Fibroblast of the aortic adventitia (primary cell): ENCODE measurements around the gene CHST15. TPM values are rescaled to one million over a fixed set of nuclear protein-coding genes. Genes with fewer than 3 reads are reported as not detected.

Experiments
- DNase-seq: peaks from one replicate; pipeline ENCODE4 v3.0.0-alpha.2; 2010; ENCODE audit warnings: low read depth
- H3K4me3 ChIP-seq: 2 replicates; pipeline ENCODE4 v1.5.1; 2011; ENCODE audit warnings: low read depth, mild to moderate bottlenecking, control low read depth, low read length, moderate library complexity
- CTCF ChIP-seq: IDR thresholded peaks from 2 replicates; pipeline ENCODE4 v1.5.1; 2011; ENCODE audit warnings: mild to moderate bottlenecking, low read length, control low read depth, inconsistent platforms; ENCODE audit not compliant: insufficient read depth
- total RNA-seq: library from RNA; depleted of rRNA; stranded (reverse); fragments of >200 nt; gene quantifications from 2 replicates; pipeline ENCODE4 v1.2.3, GENCODE V29; 2012; ENCODE audit warnings: low replicate concordance

Gene CHST15
- total RNA-seq, 1 donor = 2.0 TPM

- H3K4me3 ChIP-seq = no peak overlapping the region
- DNase-seq = no peak
- TF ChIP-seq CTCF = no peak
These were observed 10.2 kb downstream of the CHST15 start for GRCh38 chr10:124083047-124083739.

GRCh38 chr10:124082555-124082954 lies 10.8 kb downstream of the CHST15 start:
- DNase-seq = no peak
- no peak overlapping the region for H3K4me3 ChIP-seq
- TF ChIP-seq CTCF = no peak

- H3K4me3 ChIP-seq = no peak overlapping the region
- DNase-seq = no peak
- TF ChIP-seq CTCF = no peak
These were observed 11.8 kb downstream of the CHST15 start for GRCh38 chr10:124081547-124082140.

GRCh38 chr10:124079864-124080263 lies 13.5 kb downstream of the CHST15 start:
- no peak for TF ChIP-seq CTCF
- DNase-seq = no peak
- no peak overlapping the region for H3K4me3 ChIP-seq

- DNase-seq = no peak
- TF ChIP-seq CTCF = no peak
- H3K4me3 ChIP-seq = no peak overlapping the region
These were observed 14.7 kb downstream of the CHST15 start for GRCh38 chr10:124078714-124079113.

- H3K4me3 ChIP-seq = no peak overlapping the region
- TF ChIP-seq CTCF = no peak
These were observed 15.4 kb downstream of the CHST15 start for GRCh38 chr10:124078028-124078427.

More at GRCh38 chr10:124078028-124078427, 15.4 kb downstream of the CHST15 start:
- no peak for DNase-seq
